Activated CD4-positive, alpha-beta T cell treated with anti-CD3 and anti-CD28 coated beads, Interleukin-2, amount 10 ng/mL, durations not matched to agents 24 days and 14 days (primary cell): ENCODE data around the gene ACSBG1. TPM values are rescaled to one million over a fixed set of nuclear protein-coding genes. Genes with fewer than 3 reads are reported as not detected.

Experiments used
- DNase-seq: peaks from one replicate; pipeline ENCODE4 v3.0.0; 2022
- H3K27ac Mint-ChIP-seq: one replicate; pipeline ENCODE4 v1.8.0; 2022; ENCODE audit warnings: mild to moderate bottlenecking, mixed read lengths
- H3K27me3 Mint-ChIP-seq: one replicate; pipeline ENCODE4 v1.8.0; 2022; ENCODE audit warnings: mixed read lengths
- H3K36me3 Mint-ChIP-seq: one replicate; pipeline ENCODE4 v1.8.0; 2022; ENCODE audit warnings: low read depth, mild to moderate bottlenecking, mixed read lengths
- H3K4me1 Mint-ChIP-seq: one replicate; pipeline ENCODE4 v1.8.0; 2021; ENCODE audit warnings: mixed read lengths
- H3K4me3 Mint-ChIP-seq: one replicate; pipeline ENCODE4 v1.8.0; 2022; ENCODE audit warnings: mild to moderate bottlenecking, moderate library complexity, mixed read lengths
- H3K9me3 Mint-ChIP-seq: one replicate; pipeline ENCODE4 v1.8.0; 2021; ENCODE audit warnings: mixed read lengths
- intact Hi-C: fragments of 100-400 bp; cut with micrococcal nuclease; formaldehyde crosslinking; loops from one replicate; pipeline ENCODE4 v1.15.1; 2023
- total RNA-seq: library from RNA; stranded (reverse); gene quantifications from 2 replicates; pipeline ENCODE4 v1.2.3, GENCODE V29; 2022

Gene ACSBG1
- total RNA-seq, 1 donor from 2014 or later, result not detected

GRCh38 chr15:78125267-78125666 lies 109.1 kb downstream of the ACSBG1 start:
- Mint-ChIP-seq H3K9me3 (no peaks in the 10 kb centered on the region), H3K27me3 (no peaks in the 10 kb centered on the region), H3K27ac (no peak overlapping the region), H3K4me1 (peaks cover 10% of the 10 kb centered on the region), H3K4me3 (no peak overlapping the region), H3K36me3 (no peaks in the 10 kb centered on the region)
- no peak for DNase-seq
- intact Hi-C loops, result no loop called here

GRCh38 chr15:78120523-78120922 lies 113.8 kb downstream of the ACSBG1 start:
- Mint-ChIP-seq H3K4me1 (peaks cover 3% of the 10 kb centered on the region), H3K27me3 (peaks cover 4% of the 10 kb centered on the region), H3K4me3 (no peak overlapping the region), H3K36me3 (no peaks in the 10 kb centered on the region), H3K27ac (no peak overlapping the region), H3K9me3 (no peaks in the 10 kb centered on the region)
- DNase-seq, result no peak
- intact Hi-C loops, result no loop called here

Other genes starting within 250 kb of the ACSBG1 start
- gene TBC1D2B, start 156.9 kb downstream of the ACSBG1 start, total RNA-seq, result 56.8 and 62.3 TPM in 2 replicates
- gene SH2D7, start 142.0 kb downstream of the ACSBG1 start, total RNA-seq, result not detected in 2 replicates
- 1.2 and 1.5 TPM in 2 replicates for gene CIB2, start 103.1 kb downstream of the ACSBG1 start, total RNA-seq
- gene IDH3A, start 85.2 kb downstream of the ACSBG1 start, total RNA-seq, result 165 and 169 TPM in 2 replicates
- gene DNAJA4, start 30.0 kb upstream of the ACSBG1 start, total RNA-seq, result 74.1 and 75.9 TPM in 2 replicates
- gene SKIC8, start 65.0 kb upstream of the ACSBG1 start, total RNA-seq, result 57.6 and 62.2 TPM in 2 replicates
- not detected in 2 replicates for gene CRABP1, start 105.8 kb upstream of the ACSBG1 start, total RNA-seq
- 89.1 and 89.4 TPM in 2 replicates for gene IREB2, start 203.7 kb upstream of the ACSBG1 start, total RNA-seq